HepG2 (cell line): Measurements from ENCODE around the gene DERL2. TPM values are rescaled to one million over a fixed set of nuclear protein-coding genes. Genes with fewer than 3 reads are reported as not detected.

Experiments
- ATAC-seq: fragments of 200-7000 bp; cut with Tn5 transposase; 3 replicates; pipeline ENCODE4 v1.9.1; 2020; ENCODE audit warnings: mild to moderate bottlenecking, moderate library complexity
- BruUV-seq: library from RNA; stranded (reverse); fragments of 400-500 nt; replicated peaks from 2 replicates; lab custom pipeline; 2021; lab: Mats Ljungman, UMichigan
- CTCF ChIA-PET: fragments of 300-600 bp; formaldehyde crosslinking; extraction: SDS; loops from one replicate; lab custom pipeline; 2021; ENCODE audit warnings: low total read pairs, inconsistent platforms, low intra/inter-chr PET ratio; lab: Yijun Ruan, JAX
- POLR2A ChIA-PET: fragments of 350-600 bp; sonication (Branson Sonifier 250); formaldehyde crosslinking; loops from one replicate; lab custom pipeline; 2020; ENCODE audit warnings: antibody characterized with exemption, inconsistent platforms; lab: Yijun Ruan, JAX
- DNase-seq: peaks from one replicate; pipeline ENCODE4 v3.0.0-alpha.2; 2015; ENCODE audit warnings: low spot score
- FAIRE-seq: peaks from 3 replicates; lab custom pipeline; 2011; peaks lifted over from hg19 to GRCh38; lab: Jason Lieb, UNC
- H2AFZ ChIP-seq: one replicate; pipeline ENCODE4 v1.6.1; 2011; ENCODE audit warnings: low read length, inconsistent platforms
- H3K27ac ChIP-seq: fragments of 300-600 bp; 3 replicates; pipeline ENCODE4 v1.8.0; 2011; ENCODE audit warnings: mixed run types, mild to moderate bottlenecking, mixed read lengths, low read length, inconsistent platforms; ENCODE audit not compliant: insufficient read depth; ENCODE audit errors: extremely low read length
- H3K27me3 ChIP-seq, 2 experiments: fragments of 200-600 bp in 1 of 2; 2 replicates in 1 of 2; 3 replicates in 1 of 2; pipeline versions ENCODE4 v1.6.0 to v1.8.0; 2011; ENCODE audit warnings: low read length in 2 of 2, mild to moderate bottlenecking in 2 of 2, moderate library complexity in 2 of 2, inconsistent platforms in 1 of 2; ENCODE audit not compliant: insufficient read depth in 2 of 2, control insufficient read depth in 1 of 2
- H3K36me3 ChIP-seq, 2 experiments: fragments of 200-600 bp in 1 of 2; replicated peaks in 1 of 2; 2 replicates in 1 of 2; 3 replicates in 1 of 2; pipeline versions ENCODE4 v1.5.1 to v1.8.0; 2011; ENCODE audit warnings: low read length in 2 of 2, inconsistent platforms in 1 of 2; ENCODE audit not compliant: insufficient read depth in 2 of 2, control insufficient read depth in 1 of 2
- H3K4me1 ChIP-seq: 2 replicates; pipeline ENCODE4 v1.5.1; 2012; ENCODE audit warnings: low read length, inconsistent platforms; ENCODE audit not compliant: insufficient read depth
- H3K4me2 ChIP-seq: 2 replicates; pipeline ENCODE4 v1.6.0; 2011; ENCODE audit warnings: low read depth, low read length, inconsistent platforms
- H3K4me3 ChIP-seq, 3 experiments: fragments of 200-600 bp in 1 of 3; sonication (generic), shearing (Covaris generic) in 1 of 3; replicated peaks in 1 of 3; 2 replicates each; pipeline ENCODE4 v1.5.1; 2011 to 2016; ENCODE audit warnings: low read length in 3 of 3, inconsistent platforms in 2 of 3, low read depth in 2 of 3, mild to moderate bottlenecking in 2 of 3, control low read depth in 1 of 3, mixed read lengths in 1 of 3; ENCODE audit not compliant: insufficient read depth in 1 of 3
- H3K79me2 ChIP-seq: one replicate; pipeline ENCODE4 v1.6.1; 2011; ENCODE audit warnings: low read length, inconsistent platforms; ENCODE audit not compliant: insufficient read depth
- H3K9ac ChIP-seq: 2 replicates; pipeline ENCODE4 v1.6.0; 2011; ENCODE audit warnings: mild to moderate bottlenecking, low read depth, low read length, inconsistent platforms; ENCODE audit not compliant: insufficient read depth
- H3K9me3 ChIP-seq: 2 replicates; pipeline ENCODE4 v1.5.1; 2012; ENCODE audit warnings: mild to moderate bottlenecking, low read length
- H4K20me1 ChIP-seq: 2 replicates; pipeline ENCODE4 v1.6.0; 2011; ENCODE audit warnings: inconsistent platforms, mild to moderate bottlenecking, low read length, moderate library complexity; ENCODE audit not compliant: insufficient read depth
- GPBP1L1 ChIP-seq: sonication (generic); formaldehyde crosslinking; IDR thresholded peaks from 2 replicates; pipeline ENCODE4 v1.5.0; 2020; ENCODE audit warnings: mild to moderate bottlenecking, missing genetic modification reagents
- HOXD1 ChIP-seq: sonication (generic); formaldehyde crosslinking; IDR thresholded peaks from 2 replicates; pipeline ENCODE4 v1.5.0; 2020; ENCODE audit warnings: missing genetic modification reagents
- IKZF1 ChIP-seq: fragments of 450-650 bp; IDR thresholded peaks from 2 replicates; pipeline ENCODE4 v1.7.1; 2016
- KLF16 ChIP-seq, 2 experiments: sonication (generic) in 1 of 2; formaldehyde crosslinking in 1 of 2; IDR thresholded peaks; 2 replicates each; pipeline versions ENCODE4 v1.6.1 to v1.8.0; 2016 to 2023; ENCODE audit warnings: missing genetic modification reagents in 2 of 2, missing compliant biosample characterization in 1 of 2
- NONO ChIP-seq, 2 experiments: fragments of 450-650 bp in 1 of 2; sonication (generic) in 1 of 2; formaldehyde crosslinking in 1 of 2; IDR thresholded peaks in 1 of 2; conservative IDR thresholded peaks in 1 of 2; 2 replicates each; pipeline versions ENCODE4 v1.6.1 to v1.8.0; 2017 to 2022; ENCODE audit warnings: mild to moderate bottlenecking in 1 of 2, missing genetic modification reagents in 1 of 2, moderate library complexity in 1 of 2
- PTBP1 ChIP-seq: fragments of 200-400 bp; formaldehyde crosslinking; IDR thresholded peaks from 2 replicates; pipeline ENCODE4 v1.6.1; 2018; ENCODE audit warnings: low read length, low read depth; ENCODE audit not compliant: poor library complexity, severe bottlenecking
- SNAPC2 ChIP-seq: sonication (generic); formaldehyde crosslinking; IDR thresholded peaks from 2 replicates; pipeline ENCODE4 v1.8.1; 2022; ENCODE audit warnings: mild to moderate bottlenecking, missing genetic modification reagents
- SOX6 ChIP-seq, 2 experiments: fragments of 450-650 bp in 1 of 2; sonication (generic) in 1 of 2; formaldehyde crosslinking in 1 of 2; IDR thresholded peaks; 2 replicates each; pipeline versions ENCODE4 v1.4.0 to v1.6.1; 2017 to 2020; ENCODE audit warnings: antibody characterized with exemption in 1 of 2, mild to moderate bottlenecking in 1 of 2, missing genetic modification reagents in 1 of 2
- TP53 ChIP-seq: sonication (generic); formaldehyde crosslinking; conservative IDR thresholded peaks from 2 replicates; pipeline ENCODE4 v1.4.0; 2020; ENCODE audit warnings: missing genetic modification reagents
- ZNF251 ChIP-seq: sonication (generic); formaldehyde crosslinking; IDR thresholded peaks from 2 replicates; pipeline ENCODE4 v1.9.0; 2021; ENCODE audit warnings: mild to moderate bottlenecking, missing genetic modification reagents
- ZNF367 ChIP-seq: sonication (generic); formaldehyde crosslinking; IDR thresholded peaks from 2 replicates; pipeline ENCODE4 v1.4.0; 2020; ENCODE audit warnings: missing genetic modification reagents, borderline replicate concordance
- ZNF672 ChIP-seq: sonication (generic); formaldehyde crosslinking; IDR thresholded peaks from 2 replicates; pipeline ENCODE4 v1.8.1; 2022; ENCODE audit warnings: missing genetic modification reagents
- ZNF772 ChIP-seq: sonication (generic); formaldehyde crosslinking; IDR thresholded peaks from 2 replicates; pipeline ENCODE4 v1.5.0; 2020; ENCODE audit warnings: mild to moderate bottlenecking, missing genetic modification reagents
- ZNF782 ChIP-seq: sonication (generic); formaldehyde crosslinking; IDR thresholded peaks from 2 replicates; pipeline ENCODE4 v1.4.0; 2020; ENCODE audit warnings: missing genetic modification reagents, mild to moderate bottlenecking, borderline replicate concordance
- ZNF879 ChIP-seq: sonication (generic); formaldehyde crosslinking; IDR thresholded peaks from 2 replicates; pipeline ENCODE4 v1.8.1; 2023; ENCODE audit warnings: missing genetic modification reagents
- WGBS: methylation state at CpG from one replicate; pipeline ENCODE4 v1.1.6; 2017; ENCODE audit warnings: low lambda C conversion rate; 5-methylcytosine and 5-hydroxymethylcytosine counted together
- in situ Hi-C: cut with HindIII; loops from 2 replicates; pipeline ENCODE4 v1.10.0; 2017; ENCODE audit warnings: low pct_unique_long_range_greater_than_20kb; ENCODE audit not compliant: extremely low pct_ligation_motif_present
- intact Hi-C: fragments of 100-400 bp; cut with micrococcal nuclease; formaldehyde crosslinking; loops from one replicate; pipeline ENCODE4 v1.10.0; 2022; ENCODE audit not compliant: unreplicated experiment
- polyA plus RNA-seq, 8 experiments: library from polyadenylated mRNA; depleted of rRNA in 3 of 8; stranded (reverse) in 7 of 8; unstranded in 1 of 8; fragments of >200 nt; fragmentation: Illumina TruSeq in 4 of 8; extraction: Trizol in 4 of 8; gene quantifications; 2 replicates each; pipeline versions ENCODE4 v1.2.1 to v1.2.3, GENCODE V29; 2011 to 2016; ENCODE audit warnings: low read depth in 4 of 8, missing spikeins in 1 of 8, mixed read lengths in 1 of 8; ENCODE audit not compliant: insufficient read depth in 1 of 8
- total RNA-seq, 5 experiments: library from RNA; depleted of rRNA; stranded (reverse); fragments of >200 nt; fragmentation: Illumina TruSeq; extraction: Trizol; gene quantifications; 2 replicates each; pipeline ENCODE4 v1.2.3, GENCODE V29; 2016; ENCODE audit warnings: low read depth in 1 of 5

DERL2 gene
- total and polyA plus RNA-seq, 2 of the 13 experiments (the other 11 are each of a cell fraction or from before 2014, with no cell fraction given) = 59.3 to 65.2 TPM

GRCh38 chr17:5430413-5430999 lies 55.5 kb downstream of the DERL2 start:
- no peaks in the 10 kb centered on the region for H3K27me3 ChIP-seq
- intact Hi-C loops = no loop called here
- no peak for TF ChIP-seq PTBP1
- TF ChIP-seq ZNF251 (CRISPR knock-in tag) = no peak
- TF ChIP-seq ZNF367 (CRISPR knock-in tag) = no peak
- no peak for TF ChIP-seq TP53
- TF ChIP-seq SOX6 (IDR thresholded peaks at IDR 0.05) = no peak
- no peak for TF ChIP-seq SOX6 (CRISPR knock-in tag; IDR thresholded peaks at IDR 0.05)
- no peak for TF ChIP-seq HOXD1 (CRISPR knock-in tag)
- no peak for TF ChIP-seq IKZF1
- TF ChIP-seq GPBP1L1 (CRISPR knock-in tag) = no peak
- TF ChIP-seq NONO (IDR thresholded peaks at IDR 0.05) = no peak
- TF ChIP-seq NONO (CRISPR knock-in tag; conservative IDR thresholded peaks at IDR 0.05) = no peak
- TF ChIP-seq SNAPC2 (CRISPR knock-in tag) = no peak
- TF ChIP-seq ZNF782 = no peak
- TF ChIP-seq ZNF879 = no peak
- no peak for TF ChIP-seq KLF16 (CRISPR knock-in tag; IDR thresholded peaks at IDR 0.05)
- no peak for TF ChIP-seq ZNF772 (CRISPR knock-in tag)
- no peak for TF ChIP-seq ZNF672 (CRISPR knock-in tag)
- TF ChIP-seq, all 625 proteins: peak for 0
- Histone ChIP-seq H4K20me1 (peaks cover 3% of the 10 kb centered on the region; the same call in 1 of the 2 replicates), H3K4me2 (no peak overlapping the region), H3K4me3 (no peak overlapping the region), H3K9me3 (no peaks in the 10 kb centered on the region), H3K4me1 (peaks cover 13% of the 10 kb centered on the region), H3K79me2 (peaks cover 11% of the 10 kb centered on the region), H3K27ac (no peak overlapping the region), H2AFZ (no peak overlapping the region), H3K9ac (no peak overlapping the region), H3K36me3 (peaks cover 34 to 78% of the 10 kb centered on the region in 2 experiments)
- FAIRE-seq = no peak
- WGBS = 90% methylated on average over 3 of the region's 3 CpGs
- ChIA-PET POLR2A (interaction anchor here (1.6 to 5.4 kb wide), 2 partner anchors 9 to 11 kb away, joined by 5 to 30 read pairs; partner anchors contain the start of genes C1QBP, NUP88 and RPAIN), CTCF (no interaction called here)
- in situ Hi-C loops = no loop called here
- no peak for DNase-seq
- BruUV-seq = no TSS peak
- no peak for ATAC-seq
